Osteocyte (in vitro differentiated cells): Measurements from ENCODE around the gene SGMS1. TPM values are rescaled to one million over a fixed set of nuclear protein-coding genes. Genes with fewer than 3 reads are reported as not detected.

Experiments used
- DNase-seq: peaks from one replicate; pipeline ENCODE4 v3.0.0; 2021; ENCODE audit warnings: mixed read lengths; ENCODE audit not compliant: unreplicated experiment; ENCODE audit errors: extremely low spot score
- H3K27ac Mint-ChIP-seq: one replicate; pipeline ENCODE4 v1.8.0; 2021; ENCODE audit warnings: mild to moderate bottlenecking, mixed read lengths; ENCODE audit not compliant: unreplicated experiment
- H3K27me3 Mint-ChIP-seq: one replicate; pipeline ENCODE4 v1.8.0; 2021; ENCODE audit warnings: mixed read lengths; ENCODE audit not compliant: unreplicated experiment
- H3K36me3 Mint-ChIP-seq: one replicate; pipeline ENCODE4 v1.8.0; 2021; ENCODE audit warnings: mixed read lengths; ENCODE audit not compliant: unreplicated experiment
- H3K4me1 Mint-ChIP-seq: one replicate; pipeline ENCODE4 v1.8.0; 2021; ENCODE audit warnings: mixed read lengths; ENCODE audit not compliant: unreplicated experiment
- H3K4me3 Mint-ChIP-seq: one replicate; pipeline ENCODE4 v1.8.0; 2021; ENCODE audit warnings: mild to moderate bottlenecking, moderate library complexity, mixed read lengths; ENCODE audit not compliant: unreplicated experiment
- H3K9me3 Mint-ChIP-seq: one replicate; pipeline ENCODE4 v1.8.0; 2021; ENCODE audit warnings: mixed read lengths; ENCODE audit not compliant: unreplicated experiment
- total RNA-seq: library from RNA; stranded (reverse); gene quantifications from 2 replicates; pipeline ENCODE4 v1.2.1, GENCODE V29; 2021
- TF ChIP-seq, protein P1 (sequence below): fragments of 200-600 bp; sonication (generic); IDR thresholded peaks from 2 replicates; pipeline ENCODE4 v1.5.0; 2021; ENCODE audit warnings: antibody characterized with exemption, mild to moderate bottlenecking, moderate library complexity

Gene SGMS1
- total RNA-seq, 1 donor from 2014 or later, result 21.0 TPM

DNA sequence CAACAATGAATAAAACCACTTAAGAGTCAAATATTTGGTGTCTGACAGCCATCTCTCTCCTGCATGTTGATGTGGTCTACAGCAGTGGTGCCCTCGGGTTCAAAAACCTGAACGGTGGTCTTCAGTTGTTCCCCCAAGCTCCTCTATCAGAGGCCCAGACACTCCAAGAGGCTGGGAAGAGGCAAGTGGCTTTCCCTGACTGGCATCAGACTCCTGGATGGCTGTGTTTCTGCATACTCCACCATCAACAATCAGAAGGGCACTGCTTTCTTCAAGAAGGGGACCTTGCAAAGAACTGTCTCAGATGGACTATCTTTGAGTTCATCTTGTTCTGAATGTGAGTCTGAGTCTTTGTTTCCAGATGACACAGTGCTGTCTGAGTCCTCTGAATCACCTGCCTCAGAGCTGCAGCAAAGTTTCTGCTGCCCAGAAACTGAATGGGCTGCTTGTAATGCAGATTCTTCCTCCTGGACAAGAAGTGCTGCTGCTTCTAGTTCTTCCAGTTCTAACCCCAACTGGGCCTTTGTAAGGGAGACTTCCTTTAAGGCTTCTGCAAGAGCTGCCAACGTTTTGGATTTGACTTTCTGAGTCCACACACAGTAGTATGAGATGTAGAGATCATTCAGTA, 5.9 kb upstream of the SGMS1 start:
- H3K9me3 Mint-ChIP-seq, result no peaks in the 10 kb centered on the region
- peaks cover 1% of the 10 kb centered on the region for H3K36me3 Mint-ChIP-seq
- peaks cover 11% of the 10 kb centered on the region for H3K4me1 Mint-ChIP-seq
- DNase-seq, result no peak
- H3K27me3 Mint-ChIP-seq, result no peaks in the 10 kb centered on the region
- no peak overlapping the region for H3K27ac Mint-ChIP-seq
- no peak overlapping the region for H3K4me3 Mint-ChIP-seq
- TF ChIP-seq, protein P1, sequence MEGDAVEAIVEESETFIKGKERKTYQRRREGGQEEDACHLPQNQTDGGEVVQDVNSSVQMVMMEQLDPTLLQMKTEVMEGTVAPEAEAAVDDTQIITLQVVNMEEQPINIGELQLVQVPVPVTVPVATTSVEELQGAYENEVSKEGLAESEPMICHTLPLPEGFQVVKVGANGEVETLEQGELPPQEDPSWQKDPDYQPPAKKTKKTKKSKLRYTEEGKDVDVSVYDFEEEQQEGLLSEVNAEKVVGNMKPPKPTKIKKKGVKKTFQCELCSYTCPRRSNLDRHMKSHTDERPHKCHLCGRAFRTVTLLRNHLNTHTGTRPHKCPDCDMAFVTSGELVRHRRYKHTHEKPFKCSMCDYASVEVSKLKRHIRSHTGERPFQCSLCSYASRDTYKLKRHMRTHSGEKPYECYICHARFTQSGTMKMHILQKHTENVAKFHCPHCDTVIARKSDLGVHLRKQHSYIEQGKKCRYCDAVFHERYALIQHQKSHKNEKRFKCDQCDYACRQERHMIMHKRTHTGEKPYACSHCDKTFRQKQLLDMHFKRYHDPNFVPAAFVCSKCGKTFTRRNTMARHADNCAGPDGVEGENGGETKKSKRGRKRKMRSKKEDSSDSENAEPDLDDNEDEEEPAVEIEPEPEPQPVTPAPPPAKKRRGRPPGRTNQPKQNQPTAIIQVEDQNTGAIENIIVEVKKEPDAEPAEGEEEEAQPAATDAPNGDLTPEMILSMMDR, result no peak

DNA sequence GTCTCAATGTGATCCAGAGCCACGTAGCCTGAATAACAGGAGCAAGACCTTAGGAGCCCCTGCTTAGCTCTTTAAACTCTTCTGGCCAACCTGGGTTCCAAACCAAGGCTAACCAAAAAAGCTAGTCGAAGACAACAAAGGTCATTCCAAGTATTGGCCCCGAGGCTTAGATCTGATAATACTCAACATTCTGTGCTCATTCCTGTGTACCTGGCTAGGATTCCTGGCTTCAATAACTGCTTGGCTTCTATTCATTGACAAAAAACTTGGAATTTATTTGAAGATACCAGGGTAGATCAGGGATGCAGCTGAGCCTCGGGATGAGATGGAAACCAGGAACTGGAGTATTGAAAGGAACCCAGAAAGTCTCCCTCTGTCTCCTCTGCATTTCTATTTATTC, 4.1 kb upstream of the SGMS1 start:
- Mint-ChIP-seq H3K27me3 (no peaks in the 10 kb centered on the region), H3K4me1 (peaks cover 9% of the 10 kb centered on the region), H3K36me3 (peaks cover 1% of the 10 kb centered on the region), H3K4me3 (no peak overlapping the region), H3K9me3 (no peaks in the 10 kb centered on the region), H3K27ac (no peak overlapping the region)
- TF ChIP-seq, protein P1, result no peak
- DNase-seq, result no peak

DNA sequence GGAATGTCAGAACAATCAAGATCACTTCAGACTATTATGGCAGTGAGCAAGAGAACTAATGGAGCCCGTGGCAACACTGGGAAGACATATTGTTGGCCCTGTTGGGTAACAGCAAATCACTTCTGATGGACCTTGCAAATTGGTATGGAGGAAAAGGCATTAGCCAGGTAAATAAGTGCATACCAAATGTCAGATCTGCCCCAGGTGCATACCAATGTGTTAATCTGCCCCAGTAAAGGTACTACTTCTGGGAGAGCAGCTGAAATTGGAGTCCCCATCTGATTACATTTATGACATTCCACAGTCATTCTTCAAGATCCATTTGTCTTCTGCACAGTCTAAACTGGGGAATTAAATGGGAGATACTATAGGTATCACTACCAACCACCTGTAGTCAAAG, 3.7 kb upstream of the SGMS1 start:
- Mint-ChIP-seq H3K4me1 (peaks cover 9% of the 10 kb centered on the region), H3K27ac (no peak overlapping the region), H3K9me3 (no peaks in the 10 kb centered on the region), H3K36me3 (peaks cover 1% of the 10 kb centered on the region), H3K4me3 (no peak overlapping the region), H3K27me3 (no peaks in the 10 kb centered on the region)
- DNase-seq, result no peak
- TF ChIP-seq, protein P1, result no peak

DNA sequence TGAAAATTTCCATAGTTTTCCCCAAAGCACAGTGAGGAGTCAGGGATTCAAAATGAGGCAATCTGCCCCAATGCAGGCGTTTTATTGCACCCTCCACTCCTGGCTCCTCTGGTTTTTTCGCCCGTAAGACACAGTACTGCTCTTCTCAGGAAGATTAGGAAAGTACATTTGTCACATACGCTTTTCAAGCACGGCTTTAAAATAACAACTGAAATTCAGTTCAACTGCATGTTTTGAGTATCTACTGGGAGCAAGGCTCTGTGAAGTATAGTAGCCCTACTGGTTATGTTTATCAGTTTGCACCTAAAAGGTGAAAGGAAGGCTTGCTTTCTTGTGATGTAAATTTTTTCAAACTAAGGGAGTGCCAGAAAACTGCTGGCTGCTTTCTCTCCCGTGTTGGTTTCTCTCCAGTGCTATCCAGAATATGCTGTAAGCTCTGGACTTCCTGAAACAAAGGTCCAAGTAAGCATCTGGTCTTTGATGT, 1.9 kb upstream of the SGMS1 start:
- TF ChIP-seq, protein P1, result no peak
- no peaks in the 10 kb centered on the region for H3K27me3 Mint-ChIP-seq
- DNase-seq, result no peak
- no peaks in the 10 kb centered on the region for H3K9me3 Mint-ChIP-seq
- peaks cover 1% of the 10 kb centered on the region for H3K36me3 Mint-ChIP-seq
- H3K4me1 Mint-ChIP-seq, result peaks cover 22% of the 10 kb centered on the region
- H3K27ac Mint-ChIP-seq, result peak overlapping the region; percentile 92
- H3K4me3 Mint-ChIP-seq, result peak overlapping the region; percentile 89

DNA sequence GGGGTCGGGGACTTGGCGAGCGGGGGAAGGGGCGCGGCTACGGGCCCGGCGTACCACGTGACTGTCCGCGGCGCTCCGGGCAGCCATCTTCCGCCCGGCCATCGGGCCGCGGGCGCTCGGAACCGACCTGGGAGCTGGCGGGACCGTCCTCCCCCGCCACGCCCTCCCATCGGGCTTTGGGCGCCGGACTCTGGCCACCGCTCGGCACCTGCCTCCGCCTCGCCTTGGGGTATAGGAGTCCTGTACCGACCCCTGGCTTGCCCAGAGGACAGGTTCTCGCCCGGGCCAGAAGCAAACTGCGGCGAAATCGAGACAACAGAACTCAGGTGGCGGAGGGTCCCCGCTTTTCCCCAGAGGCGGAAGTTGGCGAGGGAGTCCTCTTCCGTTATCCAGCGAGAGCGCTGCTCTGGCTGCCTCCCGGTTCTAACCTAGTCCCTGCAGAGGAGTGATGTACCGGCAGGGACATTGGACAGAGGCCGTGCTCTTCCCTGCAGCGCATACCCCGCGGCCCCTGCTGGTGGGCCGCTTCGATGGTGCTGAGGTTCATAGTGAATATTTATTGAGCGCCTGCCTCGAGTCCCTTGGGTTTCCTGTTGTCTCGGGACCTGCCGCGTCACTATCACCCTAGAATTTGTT, 1.2 kb upstream of the SGMS1 start:
- peak overlapping the region; percentile 92 for H3K27ac Mint-ChIP-seq
- H3K4me3 Mint-ChIP-seq, result peak overlapping the region; percentile 89
- H3K4me1 Mint-ChIP-seq, result peaks cover 22% of the 10 kb centered on the region
- H3K9me3 Mint-ChIP-seq, result no peaks in the 10 kb centered on the region
- H3K36me3 Mint-ChIP-seq, result peaks cover 1% of the 10 kb centered on the region
- TF ChIP-seq, protein P1, result peak; percentile 66
- H3K27me3 Mint-ChIP-seq, result no peaks in the 10 kb centered on the region
- DNase-seq, result peak; percentile 86
